ENCODE data around the gene CHRM2. TPM values are rescaled to one million over a fixed set of nuclear protein-coding genes. Genes with fewer than 3 reads are reported as not detected.

Gene CHRM2
- polyA plus RNA-seq, 1 donor (not counting 4 experiments of a cell fraction or from before 2014, with no cell fraction given): not detected

DNA sequence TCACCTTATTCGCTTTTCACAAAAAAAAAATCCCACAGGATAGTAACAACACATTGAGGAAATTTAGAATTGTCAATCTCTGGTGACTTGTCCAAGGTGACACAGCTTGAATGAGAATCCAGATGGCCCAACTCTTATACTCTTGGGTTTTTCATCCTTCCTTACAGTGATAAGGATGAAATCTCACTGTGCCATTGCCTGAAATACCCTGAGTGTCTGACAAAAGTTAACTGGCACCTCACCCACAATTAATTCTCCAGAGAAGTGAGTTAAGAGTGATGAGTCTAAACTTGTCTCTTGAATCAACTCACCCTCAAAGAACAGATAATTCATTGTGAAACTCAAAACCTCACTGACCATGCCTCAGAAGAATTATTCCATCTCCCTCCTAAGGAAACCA, 18.9 kb downstream of the CHRM2 start:
- Histone ChIP-seq H3K4me1 (ENCODE audit: control insufficient read depth, extremely low read depth, insufficient read depth, low read length) (no peaks in the 10 kb centered on the region), H3K9ac (ENCODE audit: control insufficient read depth, extremely low read depth, insufficient read depth, low read length) (no peak overlapping the region), H3K4me2 (ENCODE audit: control insufficient read depth, extremely low read depth, insufficient read depth, low read depth, low read length) (no peak overlapping the region), H3K9me3 (ENCODE audit: control insufficient read depth, low read depth, low read length) (no peaks in the 10 kb centered on the region), H3K4me3 (ENCODE audit: control insufficient read depth in 2 of 3, extremely low read depth in 1 of 3, insufficient read depth in 2 of 3, low read depth in 1 of 3, low read length in 3 of 3) (no peak overlapping the region), H4K20me1 (ENCODE audit: control insufficient read depth, extremely low read depth, insufficient read depth, low read length) (no peaks in the 10 kb centered on the region), H3K36me3 (ENCODE audit: control insufficient read depth in 2 of 2, extremely low read depth in 1 of 2, insufficient read depth in 2 of 2, low read length in 2 of 2) (no peaks in the 10 kb centered on the region), H3K27me3 (ENCODE audit: control insufficient read depth, extremely low read depth, insufficient read depth, low read length) (no peaks in the 10 kb centered on the region), H3K79me2 (ENCODE audit: control insufficient read depth, insufficient read depth, low read length) (no peaks in the 10 kb centered on the region), H3K9me1 (ENCODE audit: control insufficient read depth, extremely low read depth, insufficient read depth, low read length) (no peaks in the 10 kb centered on the region), H3K27ac (ENCODE audit: control insufficient read depth, insufficient read depth, low read length) (no peak overlapping the region), H2AFZ (ENCODE audit: control insufficient read depth, low read length) (no peak overlapping the region)
- DNase-seq (ENCODE audit: low read depth, low spot score) (no peak), FAIRE-seq (no peak)
- TF ChIP-seq, protein P1, sequence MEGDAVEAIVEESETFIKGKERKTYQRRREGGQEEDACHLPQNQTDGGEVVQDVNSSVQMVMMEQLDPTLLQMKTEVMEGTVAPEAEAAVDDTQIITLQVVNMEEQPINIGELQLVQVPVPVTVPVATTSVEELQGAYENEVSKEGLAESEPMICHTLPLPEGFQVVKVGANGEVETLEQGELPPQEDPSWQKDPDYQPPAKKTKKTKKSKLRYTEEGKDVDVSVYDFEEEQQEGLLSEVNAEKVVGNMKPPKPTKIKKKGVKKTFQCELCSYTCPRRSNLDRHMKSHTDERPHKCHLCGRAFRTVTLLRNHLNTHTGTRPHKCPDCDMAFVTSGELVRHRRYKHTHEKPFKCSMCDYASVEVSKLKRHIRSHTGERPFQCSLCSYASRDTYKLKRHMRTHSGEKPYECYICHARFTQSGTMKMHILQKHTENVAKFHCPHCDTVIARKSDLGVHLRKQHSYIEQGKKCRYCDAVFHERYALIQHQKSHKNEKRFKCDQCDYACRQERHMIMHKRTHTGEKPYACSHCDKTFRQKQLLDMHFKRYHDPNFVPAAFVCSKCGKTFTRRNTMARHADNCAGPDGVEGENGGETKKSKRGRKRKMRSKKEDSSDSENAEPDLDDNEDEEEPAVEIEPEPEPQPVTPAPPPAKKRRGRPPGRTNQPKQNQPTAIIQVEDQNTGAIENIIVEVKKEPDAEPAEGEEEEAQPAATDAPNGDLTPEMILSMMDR (optimal IDR thresholded peaks at IDR 0.05 in 1 of 3, IDR thresholded peaks at IDR 0.05 in 1 of 3, conservative IDR thresholded peaks at IDR 0.05 in 1 of 3; ENCODE audit: extremely low read depth in 1 of 3, insufficient read depth in 2 of 3, low read length in 3 of 3): no peak
- TF ChIP-seq EZH2 (IDR thresholded peaks at IDR 0.05; ENCODE audit: low read length): no peak
- dilution Hi-C loops (cut with MboI; ENCODE audit: extremely low pct_ligation_motif_present, low sequenced_read_pairs): no loop called here

DNA sequence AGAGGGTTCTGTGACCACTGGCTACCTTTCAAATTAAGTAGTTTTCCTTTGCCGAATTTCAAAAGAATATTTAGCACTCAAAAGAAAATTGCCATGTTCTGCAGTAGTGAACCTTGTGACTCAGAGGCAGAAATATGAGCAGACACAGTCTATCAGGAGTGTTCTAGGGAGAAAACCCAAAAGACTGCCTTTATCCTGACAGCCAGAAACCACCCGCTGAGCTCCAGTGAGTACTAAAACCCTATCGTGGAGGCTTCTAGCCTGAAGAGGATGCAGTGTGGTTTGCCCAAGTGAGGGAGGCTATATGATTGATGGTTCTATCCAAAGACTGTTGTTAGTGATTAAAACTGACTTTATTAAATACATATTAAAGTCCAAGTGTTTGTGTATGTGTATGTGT, 21.9 kb downstream of the CHRM2 start:
- no peak for DNase-seq (ENCODE audit: low read depth, low spot score)
- dilution Hi-C loops (cut with MboI; ENCODE audit: extremely low pct_ligation_motif_present, low sequenced_read_pairs): no loop called here
- no peak for FAIRE-seq
- no peaks in the 10 kb centered on the region for H4K20me1 ChIP-seq (ENCODE audit: control insufficient read depth, extremely low read depth, insufficient read depth, low read length)
- H3K79me2 ChIP-seq (ENCODE audit: control insufficient read depth, insufficient read depth, low read length): no peaks in the 10 kb centered on the region
- no peak overlapping the region for H2AFZ ChIP-seq (ENCODE audit: control insufficient read depth, low read length)
- no peaks in the 10 kb centered on the region for H3K27me3 ChIP-seq (ENCODE audit: control insufficient read depth, extremely low read depth, insufficient read depth, low read length)
- TF ChIP-seq, protein P1 (optimal IDR thresholded peaks at IDR 0.05 in 1 of 3, IDR thresholded peaks at IDR 0.05 in 1 of 3, conservative IDR thresholded peaks at IDR 0.05 in 1 of 3; ENCODE audit: extremely low read depth in 1 of 3, insufficient read depth in 2 of 3, low read length in 3 of 3): no peak
- no peak for TF ChIP-seq EZH2 (IDR thresholded peaks at IDR 0.05; ENCODE audit: low read length)
- H3K27ac ChIP-seq (ENCODE audit: control insufficient read depth, insufficient read depth, low read length): no peak overlapping the region
- no peak overlapping the region for H3K4me3 ChIP-seq (ENCODE audit: control insufficient read depth in 2 of 3, extremely low read depth in 1 of 3, insufficient read depth in 2 of 3, low read depth in 1 of 3, low read length in 3 of 3)
- H3K9me1 ChIP-seq (ENCODE audit: control insufficient read depth, extremely low read depth, insufficient read depth, low read length): no peaks in the 10 kb centered on the region
- H3K9me3 ChIP-seq (ENCODE audit: control insufficient read depth, low read depth, low read length): no peaks in the 10 kb centered on the region
- H3K4me2 ChIP-seq (ENCODE audit: control insufficient read depth, extremely low read depth, insufficient read depth, low read depth, low read length): no peak overlapping the region
- no peaks in the 10 kb centered on the region for H3K4me1 ChIP-seq (ENCODE audit: control insufficient read depth, extremely low read depth, insufficient read depth, low read length)
- H3K9ac ChIP-seq (ENCODE audit: control insufficient read depth, extremely low read depth, insufficient read depth, low read length): no peak overlapping the region
- H3K36me3 ChIP-seq (ENCODE audit: control insufficient read depth in 2 of 2, extremely low read depth in 1 of 2, insufficient read depth in 2 of 2, low read length in 2 of 2): no peaks in the 10 kb centered on the region
